Parathyroid adenoma (tissue), 2 donors: Measurements from ENCODE around the gene EML6.

ENCODE experiments used
- H2AFZ ChIP-seq: fragments of 300-600 bp; sonication (generic); one replicate; pipeline ENCODE4 v1.7.0; 2017; ENCODE audit warnings: antibody characterized with exemption, mild to moderate bottlenecking
- H3K27ac ChIP-seq: fragments of 300-600 bp; sonication (generic); one replicate; pipeline ENCODE4 v1.7.0; 2017
- H3K27me3 ChIP-seq: fragments of 300-600 bp; sonication (generic); one replicate; pipeline ENCODE4 v1.7.0; 2017; ENCODE audit warnings: low read length; ENCODE audit not compliant: control insufficient read depth, insufficient read depth
- H3K36me3 ChIP-seq: fragments of 300-600 bp; sonication (generic); one replicate; pipeline ENCODE4 v1.7.0; 2017; ENCODE audit warnings: low read length; ENCODE audit not compliant: control insufficient read depth, insufficient read depth
- H3K4me1 ChIP-seq: fragments of 300-600 bp; sonication (generic); one replicate; pipeline ENCODE4 v1.7.0; 2017; ENCODE audit warnings: control low read depth
- H3K4me2 ChIP-seq: fragments of 300-600 bp; sonication (generic); one replicate; pipeline ENCODE4 v1.7.0; 2017; ENCODE audit warnings: low read length
- H3K4me3 ChIP-seq: fragments of 300-600 bp; sonication (generic); one replicate; pipeline ENCODE4 v1.7.0; 2017; ENCODE audit warnings: low read depth, low read length
- H3K79me2 ChIP-seq: fragments of 300-600 bp; sonication (generic); one replicate; pipeline ENCODE4 v1.7.0; 2017; ENCODE audit warnings: control low read depth
- H3K9ac ChIP-seq: fragments of 300-600 bp; sonication (generic); one replicate; pipeline ENCODE4 v1.7.0; 2017; ENCODE audit warnings: mild to moderate bottlenecking
- H3K9me3 ChIP-seq: fragments of 300-600 bp; sonication (generic); one replicate; pipeline ENCODE4 v1.7.0; 2017; ENCODE audit warnings: low read length; ENCODE audit not compliant: control insufficient read depth
- CTCF ChIP-seq: fragments of 300-600 bp; sonication (generic); IDR thresholded peaks from one replicate; pipeline ENCODE4 v1.7.0; 2017; ENCODE audit warnings: antibody characterized with exemption, mild to moderate bottlenecking
- donor health status: primary hyperparathyroidism.

EML6 gene

GRCh38 chr2:54924121-54924520 lies 200.7 kb downstream of the EML6 start:
- no peak overlapping the region for H3K4me3 ChIP-seq
- H3K9me3 ChIP-seq: no peaks in the 10 kb centered on the region
- H3K36me3 ChIP-seq: no peaks in the 10 kb centered on the region
- H3K4me1 ChIP-seq: no peaks in the 10 kb centered on the region
- H3K79me2 ChIP-seq: no peaks in the 10 kb centered on the region
- H3K4me2 ChIP-seq: no peak overlapping the region
- no peak for TF ChIP-seq CTCF
- H3K27ac ChIP-seq: no peak overlapping the region
- no peak overlapping the region for H2AFZ ChIP-seq
- no peak overlapping the region for H3K9ac ChIP-seq
- H3K27me3 ChIP-seq: no peaks in the 10 kb centered on the region

- no peaks in the 10 kb centered on the region for H3K4me1 ChIP-seq
- H3K27ac ChIP-seq: no peak overlapping the region
- no peak overlapping the region for H3K9ac ChIP-seq
- H3K9me3 ChIP-seq: no peaks in the 10 kb centered on the region
- no peak for TF ChIP-seq CTCF
- no peaks in the 10 kb centered on the region for H3K36me3 ChIP-seq
- H3K27me3 ChIP-seq: no peaks in the 10 kb centered on the region
- H3K4me2 ChIP-seq: no peak overlapping the region
- H3K4me3 ChIP-seq: no peak overlapping the region
- H3K79me2 ChIP-seq: no peaks in the 10 kb centered on the region
- no peak overlapping the region for H2AFZ ChIP-seq
Observed at GRCh38 chr2:54925022-54925421, 201.6 kb downstream of the EML6 start.

GRCh38 chr2:54927085-54927750 lies 203.8 kb downstream of the EML6 start:
- no peak overlapping the region for H3K9ac ChIP-seq
- H3K36me3 ChIP-seq: no peaks in the 10 kb centered on the region
- no peaks in the 10 kb centered on the region for H3K4me1 ChIP-seq
- no peak overlapping the region for H3K4me3 ChIP-seq
- H2AFZ ChIP-seq: no peak overlapping the region
- no peaks in the 10 kb centered on the region for H3K27me3 ChIP-seq
- no peak overlapping the region for H3K4me2 ChIP-seq
- no peak overlapping the region for H3K27ac ChIP-seq
- H3K79me2 ChIP-seq: no peaks in the 10 kb centered on the region
- no peak for TF ChIP-seq CTCF
- H3K9me3 ChIP-seq: no peaks in the 10 kb centered on the region

GRCh38 chr2:54927751-54928615 lies 204.5 kb downstream of the EML6 start:
- H3K9me3 ChIP-seq: no peaks in the 10 kb centered on the region
- TF ChIP-seq CTCF: no peak
- no peak overlapping the region for H3K4me2 ChIP-seq
- no peaks in the 10 kb centered on the region for H3K27me3 ChIP-seq
- no peak overlapping the region for H3K9ac ChIP-seq
- no peak overlapping the region for H2AFZ ChIP-seq
- no peaks in the 10 kb centered on the region for H3K36me3 ChIP-seq
- no peak overlapping the region for H3K4me3 ChIP-seq
- H3K79me2 ChIP-seq: no peaks in the 10 kb centered on the region
- no peaks in the 10 kb centered on the region for H3K4me1 ChIP-seq
- H3K27ac ChIP-seq: no peak overlapping the region
